GM12878 (cell line): ENCODE results near the gene RARS2. TPM values are rescaled to one million over a fixed set of nuclear protein-coding genes. Genes with fewer than 3 reads are reported as not detected.

Experiments
- CUX1 ChIP-seq: IDR thresholded peaks from 2 replicates; pipeline ENCODE4 v1.6.1; 2012; ENCODE audit warnings: improper control_type of control experiment, low read depth, low read length; ENCODE audit not compliant: insufficient replicate concordance
- E2F8 ChIP-seq: fragments of 450-650 bp; IDR thresholded peaks from 2 replicates; pipeline ENCODE4 v1.6.1; 2018; ENCODE audit warnings: mild to moderate bottlenecking, low read depth, moderate library complexity; ENCODE audit not compliant: partially characterized antibody
- ESRRA ChIP-seq: IDR thresholded peaks from 2 replicates; pipeline ENCODE4 v1.6.1; 2012; ENCODE audit warnings: mild to moderate bottlenecking, low read length, improper control_type of control experiment
- TCF12 ChIP-seq: IDR thresholded peaks from 2 replicates; pipeline ENCODE4 v1.6.1; 2011; ENCODE audit warnings: low read depth, mild to moderate bottlenecking, low read length
- polyA plus RNA-seq, 11 experiments: library from polyadenylated mRNA; depleted of rRNA in 4 of 11; unstranded in 6 of 11; stranded (reverse) in 5 of 11; fragments of >200 nt; fragmentation: Nextera tagmentation in 4 of 11; fragmentation: Illumina TruSeq in 1 of 11; extraction: Ambion mirVana in 4 of 11; extraction: Trizol in 1 of 11; gene quantifications; 1 replicate in 1 of 11; 2 replicates in 10 of 11; pipeline versions ENCODE4 v1.2.1 to v1.2.3, GENCODE V29; 2011 to 2016; ENCODE audit warnings: inconsistent platforms in 2 of 11, missing spikeins in 2 of 11, low read depth in 1 of 11
- total RNA-seq, 4 experiments: library from RNA; depleted of rRNA in 3 of 4; stranded (reverse); fragments of >200 nt in 3 of 4; fragmentation: Illumina TruSeq in 1 of 4; extraction: Trizol in 1 of 4; gene quantifications; 2 replicates each; pipeline versions ENCODE4 v1.2.1 to v1.2.3, GENCODE V29; 2013 to 2021
- TF ChIP-seq, protein P1 (sequence below): fragments of 450-650 bp; IDR thresholded peaks from 2 replicates; pipeline ENCODE4 v1.6.1; 2017; ENCODE audit warnings: mild to moderate bottlenecking, moderate library complexity

Gene RARS2
- total and polyA plus RNA-seq, 10 of the 15 experiments (the other 5 are each of a cell fraction or from before 2014, with no cell fraction given) = 18.3 to 54.2 (median 36.8) TPM

- TF ChIP-seq CUX1 (no peak), E2F8 (no peak), ESRRA (no peak), TCF12 (no peak)
- TF ChIP-seq, protein P1, sequence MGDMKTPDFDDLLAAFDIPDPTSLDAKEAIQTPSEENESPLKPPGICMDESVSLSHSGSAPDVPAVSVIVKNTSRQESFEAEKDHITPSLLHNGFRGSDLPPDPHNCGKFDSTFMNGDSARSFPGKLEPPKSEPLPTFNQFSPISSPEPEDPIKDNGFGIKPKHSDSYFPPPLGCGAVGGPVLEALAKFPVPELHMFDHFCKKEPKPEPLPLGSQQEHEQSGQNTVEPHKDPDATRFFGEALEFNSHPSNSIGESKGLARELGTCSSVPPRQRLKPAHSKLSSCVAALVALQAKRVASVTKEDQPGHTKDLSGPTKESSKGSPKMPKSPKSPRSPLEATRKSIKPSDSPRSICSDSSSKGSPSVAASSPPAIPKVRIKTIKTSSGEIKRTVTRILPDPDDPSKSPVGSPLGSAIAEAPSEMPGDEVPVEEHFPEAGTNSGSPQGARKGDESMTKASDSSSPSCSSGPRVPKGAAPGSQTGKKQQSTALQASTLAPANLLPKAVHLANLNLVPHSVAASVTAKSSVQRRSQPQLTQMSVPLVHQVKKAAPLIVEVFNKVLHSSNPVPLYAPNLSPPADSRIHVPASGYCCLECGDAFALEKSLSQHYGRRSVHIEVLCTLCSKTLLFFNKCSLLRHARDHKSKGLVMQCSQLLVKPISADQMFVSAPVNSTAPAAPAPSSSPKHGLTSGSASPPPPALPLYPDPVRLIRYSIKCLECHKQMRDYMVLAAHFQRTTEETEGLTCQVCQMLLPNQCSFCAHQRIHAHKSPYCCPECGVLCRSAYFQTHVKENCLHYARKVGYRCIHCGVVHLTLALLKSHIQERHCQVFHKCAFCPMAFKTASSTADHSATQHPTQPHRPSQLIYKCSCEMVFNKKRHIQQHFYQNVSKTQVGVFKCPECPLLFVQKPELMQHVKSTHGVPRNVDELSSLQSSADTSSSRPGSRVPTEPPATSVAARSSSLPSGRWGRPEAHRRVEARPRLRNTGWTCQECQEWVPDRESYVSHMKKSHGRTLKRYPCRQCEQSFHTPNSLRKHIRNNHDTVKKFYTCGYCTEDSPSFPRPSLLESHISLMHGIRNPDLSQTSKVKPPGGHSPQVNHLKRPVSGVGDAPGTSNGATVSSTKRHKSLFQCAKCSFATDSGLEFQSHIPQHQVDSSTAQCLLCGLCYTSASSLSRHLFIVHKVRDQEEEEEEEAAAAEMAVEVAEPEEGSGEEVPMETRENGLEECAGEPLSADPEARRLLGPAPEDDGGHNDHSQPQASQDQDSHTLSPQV = no peak
- TF ChIP-seq, all 136 proteins: peak for 0
These were observed 107.9 kb downstream of the RARS2 start (continued) for GRCh38 chr6:87481931-87482330.
